EH (cell line): ENCODE results near the gene ADARB2.

Experiments
- DNase-seq: peaks from one replicate; pipeline ENCODE4 v3.0.0-alpha.2; 2015; ENCODE audit warnings: low read depth

ADARB2 gene

DNA sequence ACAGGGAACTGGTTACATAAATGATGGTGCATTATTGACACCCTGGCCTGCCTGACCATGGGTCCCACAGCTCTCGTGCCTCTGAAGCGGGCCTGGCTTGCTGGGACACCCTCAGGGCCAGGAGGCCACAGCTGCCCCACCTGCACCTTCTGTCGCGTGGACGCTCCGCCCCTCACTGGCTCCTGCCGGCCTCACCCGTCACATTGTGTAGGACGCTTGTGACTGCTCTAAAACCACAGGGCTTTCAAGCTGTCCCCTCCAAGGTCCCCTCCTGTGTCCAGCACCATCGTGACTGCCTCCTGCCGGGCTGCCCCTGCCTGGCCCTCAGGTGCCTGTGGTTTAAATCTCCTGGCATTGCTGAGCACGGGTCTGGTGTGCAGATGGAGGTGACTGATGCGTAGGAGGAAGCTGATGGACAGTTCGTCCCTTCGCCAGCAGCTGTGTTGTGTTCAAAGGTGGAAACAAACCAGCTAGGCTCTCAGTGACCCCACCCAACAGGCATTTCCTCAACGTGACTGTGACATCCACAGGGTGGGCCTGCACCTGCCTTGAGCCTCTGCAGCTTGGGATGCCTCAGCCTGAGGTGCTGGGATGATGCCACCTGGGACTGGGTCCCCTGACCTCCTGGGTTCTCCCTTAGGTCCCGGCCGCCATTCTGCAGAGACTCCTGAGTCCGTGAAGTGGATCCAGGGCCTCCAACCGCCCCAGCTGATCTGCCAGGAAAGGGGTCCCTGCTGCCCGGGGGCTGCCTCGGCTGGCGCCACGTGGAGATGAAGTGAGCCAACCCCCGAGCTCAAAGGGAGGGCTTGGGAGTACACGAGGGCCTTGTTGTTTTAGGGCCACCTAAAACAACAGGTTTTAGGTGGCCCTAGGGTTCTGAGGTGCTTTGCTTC is 532.6 kb downstream of the ADARB2 start:
- no peak for DNase-seq

DNA sequence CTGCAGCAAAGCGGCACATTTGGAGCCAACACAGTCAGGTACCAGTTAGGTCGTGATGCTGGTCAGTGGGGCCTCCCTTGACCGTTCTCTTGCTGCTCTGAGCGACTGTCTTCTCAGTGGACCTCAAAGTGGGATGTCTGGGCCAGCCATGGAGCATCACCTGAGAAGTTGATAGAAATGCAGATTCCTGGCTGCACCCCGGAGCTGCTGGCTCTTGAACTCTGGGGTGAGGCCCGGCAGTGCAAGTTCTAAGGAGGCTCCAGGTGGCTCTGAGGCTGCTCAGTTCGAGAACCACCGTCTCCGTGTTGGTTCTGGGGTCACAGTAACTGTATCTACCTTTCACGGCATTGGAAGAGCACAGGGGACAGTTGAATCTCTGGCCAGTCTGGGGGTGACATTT is 533.6 kb downstream of the ADARB2 start:
- no peak for DNase-seq

DNA sequence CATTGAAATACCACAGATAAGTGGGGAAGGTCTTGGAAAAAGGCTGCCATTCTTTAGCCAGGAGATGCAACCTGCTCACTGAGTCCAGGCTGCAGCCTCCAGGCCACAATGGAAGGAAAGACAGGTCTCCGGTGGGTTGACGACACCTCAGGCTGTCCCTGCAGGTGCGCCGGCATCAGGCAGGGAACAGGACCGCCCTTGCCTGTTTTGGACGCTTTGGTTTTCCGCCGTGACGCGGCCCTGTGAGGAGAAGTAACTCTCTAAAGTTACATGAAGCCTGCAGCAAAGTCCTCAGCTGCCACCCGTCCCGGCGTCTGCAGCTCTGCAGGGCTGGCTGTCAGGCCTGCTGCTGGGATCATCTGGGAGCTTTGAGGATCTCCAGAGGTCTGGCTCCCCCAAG is 534.1 kb downstream of the ADARB2 start:
- no peak for DNase-seq

DNA sequence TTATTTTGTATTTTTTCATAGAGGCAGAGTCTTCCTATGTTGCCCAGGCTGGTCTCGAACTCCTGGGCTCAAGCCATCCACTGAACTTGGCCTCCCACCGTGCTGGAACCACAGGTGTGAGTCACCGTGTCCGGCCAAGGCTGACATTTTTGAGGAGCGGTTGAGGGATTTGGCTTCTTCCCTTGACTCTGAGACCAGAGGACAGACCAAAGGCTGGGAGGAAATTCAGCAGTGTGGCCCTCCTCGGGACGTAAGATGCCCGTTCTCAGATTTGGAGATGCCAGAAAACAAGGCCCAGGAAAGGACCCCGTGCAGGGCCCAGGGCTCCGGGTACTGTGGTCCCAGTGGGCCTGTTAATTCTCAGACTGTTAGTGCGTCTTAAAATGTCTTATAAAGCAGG is 535.0 kb downstream of the ADARB2 start:
- no peak for DNase-seq

DNA sequence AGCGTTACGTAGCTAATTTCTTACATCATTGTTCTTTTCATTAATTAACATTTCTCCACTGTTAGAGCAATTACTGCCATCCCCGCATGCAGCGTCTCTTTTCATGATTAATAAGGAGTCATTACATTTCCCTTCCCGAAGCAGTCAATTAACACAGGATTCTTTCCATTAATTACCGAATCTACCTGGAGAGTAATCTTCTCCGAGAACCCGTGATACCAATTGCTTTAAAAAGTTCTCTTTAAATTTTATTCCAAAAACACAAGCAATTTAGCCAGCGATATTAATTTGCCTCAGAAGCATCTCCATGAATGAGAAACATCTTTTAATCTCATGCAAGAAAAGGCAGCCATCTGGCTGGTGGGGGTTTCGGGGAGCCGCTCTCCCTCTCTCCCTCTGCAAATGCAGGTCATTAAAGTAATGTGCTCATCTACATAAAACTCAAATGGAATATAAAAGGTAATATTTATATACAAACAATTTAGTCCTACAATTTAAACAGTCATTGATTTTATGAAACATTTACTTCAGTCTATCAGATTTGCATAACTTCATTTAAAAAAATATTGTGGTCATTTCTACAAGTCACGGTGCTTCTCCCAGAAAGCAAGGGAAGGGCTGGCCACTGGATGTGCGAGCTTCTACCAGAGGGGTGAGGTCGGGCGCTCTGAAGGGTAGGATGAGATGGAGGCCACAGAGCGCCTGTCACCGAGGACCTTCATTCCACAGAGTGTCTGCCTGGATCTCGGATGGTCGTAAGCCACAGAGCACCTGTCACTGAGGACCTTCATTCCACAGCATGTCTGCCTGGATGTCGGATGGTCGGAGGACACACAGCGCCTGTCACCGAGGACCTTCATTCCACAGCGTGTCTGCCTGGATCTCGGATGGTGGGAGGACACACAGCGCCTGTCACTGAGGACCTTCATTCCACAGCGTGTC is 536.2 kb downstream of the ADARB2 start:
- DNase-seq: no peak

DNA sequence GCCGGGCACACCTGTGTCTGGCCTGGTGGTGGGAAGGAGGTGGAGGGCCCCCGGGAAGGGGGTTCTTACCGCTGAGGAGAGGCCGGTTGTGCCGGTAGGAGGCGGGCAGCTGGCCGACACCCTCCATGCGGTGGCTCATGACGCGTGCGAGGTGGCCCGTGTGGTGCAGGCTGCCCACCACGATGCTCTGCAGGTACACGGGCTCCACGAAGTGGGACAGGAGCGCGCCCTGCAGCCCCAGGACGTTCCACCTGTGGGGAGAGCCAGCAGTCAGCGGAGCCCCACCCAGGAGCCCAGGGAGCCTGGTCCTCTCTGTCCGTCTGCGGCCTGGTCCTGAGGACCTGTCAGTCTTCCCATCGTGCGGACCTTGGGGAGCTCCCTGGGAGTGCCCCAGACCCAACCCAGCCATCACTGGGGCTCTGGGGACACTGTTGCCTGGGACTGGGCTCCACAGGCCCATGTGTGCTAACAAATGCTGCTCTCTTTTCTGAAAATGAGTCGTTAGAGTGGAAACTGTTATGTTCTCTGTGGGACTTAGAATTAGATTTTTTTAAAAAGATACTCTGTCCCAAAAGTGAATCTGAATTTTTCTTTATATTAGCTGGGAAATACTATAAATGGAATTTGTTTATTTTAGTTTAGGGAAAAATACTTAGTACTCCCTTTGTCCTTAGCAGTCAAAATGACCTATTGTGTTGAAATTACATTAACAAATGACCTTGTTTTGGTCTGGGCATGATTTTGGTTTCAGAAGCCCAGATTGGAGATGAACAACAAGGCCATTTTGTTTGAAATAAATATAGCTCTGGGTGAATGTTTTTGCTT is 537.2 kb downstream of the ADARB2 start:
- DNase-seq: no peak

DNA sequence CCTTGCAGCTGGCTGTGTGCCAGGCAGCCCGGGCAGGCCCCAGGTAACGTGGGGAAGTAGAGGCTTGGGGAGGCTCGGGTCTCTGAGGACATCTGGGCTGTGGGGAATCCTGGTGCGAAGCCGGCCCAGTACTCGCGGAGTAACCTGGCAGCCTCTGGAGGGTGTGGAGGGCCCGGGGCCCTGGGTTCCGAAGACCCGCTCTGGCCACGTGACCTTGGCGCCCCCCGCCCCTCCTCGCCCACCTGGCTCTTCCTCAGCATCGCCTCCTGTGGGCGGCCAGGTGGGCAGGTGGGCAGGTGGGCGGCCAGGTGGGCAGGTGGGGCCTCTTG is 538.0 kb downstream of the ADARB2 start:
- DNase-seq: no peak

DNA sequence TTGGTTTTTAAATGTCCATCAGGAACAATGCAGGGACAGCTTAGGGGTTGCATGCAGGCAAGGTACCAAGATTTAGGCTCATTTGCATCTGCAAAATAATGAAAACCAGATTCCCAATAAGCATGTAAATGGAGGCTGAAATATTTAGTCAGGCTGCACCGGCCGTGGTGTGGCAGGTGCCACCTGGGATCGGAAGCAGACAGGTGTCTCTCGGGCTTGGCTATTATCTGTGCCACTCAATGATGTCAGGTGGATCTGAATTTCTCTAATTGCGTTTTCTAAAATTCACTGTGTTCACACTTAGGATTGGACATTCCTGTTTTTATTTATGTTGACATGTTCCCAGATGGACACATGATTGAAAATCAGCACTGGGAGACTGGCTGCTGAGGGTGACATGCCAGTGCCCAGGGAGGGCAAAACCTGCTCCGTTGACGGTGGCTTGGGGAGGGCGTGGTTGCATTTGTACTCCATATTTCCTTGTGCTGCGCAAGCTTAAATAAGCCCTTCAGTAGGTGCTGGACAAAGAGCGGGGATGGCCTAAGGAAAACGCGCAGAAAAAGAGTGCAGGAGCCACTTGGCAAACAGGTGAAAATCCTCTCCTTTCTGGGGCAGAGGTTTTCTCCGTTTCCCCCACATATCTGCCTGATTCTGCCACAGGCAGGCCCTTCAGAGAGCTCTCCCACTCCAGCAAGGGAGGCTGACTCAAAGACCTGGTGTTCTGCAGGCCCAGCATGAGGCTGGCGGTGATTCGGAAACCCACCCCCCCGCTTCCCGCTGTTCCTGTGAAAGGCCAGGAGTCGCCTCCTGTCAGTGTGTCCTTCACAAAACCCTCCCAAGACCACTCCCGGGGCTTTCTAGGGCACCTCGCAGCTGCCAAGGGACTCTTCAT is 538.6 kb downstream of the ADARB2 start:
- no peak for DNase-seq

DNA sequence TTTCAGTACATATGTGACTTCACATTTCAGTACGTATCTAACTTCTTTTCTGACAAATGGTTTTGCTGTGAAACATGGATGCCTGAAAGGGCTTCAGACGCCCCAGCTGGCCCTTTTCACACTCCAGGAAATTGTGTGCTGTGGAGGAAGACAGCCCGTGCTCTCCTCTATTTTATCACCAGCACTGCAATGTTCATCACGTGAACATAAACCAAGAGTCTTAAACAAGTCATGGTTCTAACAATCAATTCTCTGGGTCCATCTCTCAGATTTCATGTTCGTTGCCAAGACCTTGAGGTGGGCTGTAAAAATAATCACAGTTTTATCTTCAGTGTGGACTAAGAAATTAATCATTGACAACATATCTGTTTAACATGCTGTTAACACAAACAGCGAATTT is 539.9 kb downstream of the ADARB2 start:
- DNase-seq: no peak

DNA sequence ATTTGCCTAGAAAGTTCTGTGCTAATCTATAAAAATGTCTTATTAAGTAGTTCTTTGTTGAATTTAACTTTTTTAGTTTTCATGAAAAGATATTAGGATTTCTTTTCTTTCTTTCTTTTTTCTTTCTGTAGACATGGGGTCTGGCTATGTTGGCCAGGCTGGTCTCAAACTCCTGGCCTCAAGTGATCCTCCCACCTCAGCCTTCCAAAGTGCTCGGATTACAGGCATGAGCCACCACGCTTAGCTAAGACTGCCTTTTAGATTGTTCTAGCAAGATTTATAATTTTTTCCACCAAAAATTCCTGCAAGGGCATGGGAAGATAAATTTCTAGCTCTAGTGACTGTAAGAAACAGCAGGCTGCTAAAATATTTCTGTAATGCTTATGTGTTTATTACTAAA is 540.7 kb downstream of the ADARB2 start:
- DNase-seq: no peak

DNA sequence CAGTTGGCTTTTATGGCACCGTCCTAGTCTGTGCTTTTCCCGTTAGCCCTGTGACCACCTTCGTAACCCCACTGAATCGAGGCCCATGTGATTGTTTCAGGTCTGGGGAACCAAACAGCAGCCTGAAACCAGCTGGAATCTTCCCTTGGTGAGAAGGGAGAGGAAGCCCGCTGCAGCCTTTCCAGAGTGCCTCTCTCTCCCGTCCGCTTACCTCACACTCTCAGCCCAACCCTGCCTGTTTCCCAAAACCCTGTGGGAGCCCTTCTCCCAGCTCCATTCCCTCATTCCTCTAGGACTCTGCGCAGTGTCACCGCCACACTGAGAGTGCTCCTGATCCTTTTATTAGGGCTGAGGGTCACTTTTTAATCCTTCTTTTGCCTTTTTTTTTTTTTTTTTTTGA is 541.5 kb downstream of the ADARB2 start:
- no peak for DNase-seq

DNA sequence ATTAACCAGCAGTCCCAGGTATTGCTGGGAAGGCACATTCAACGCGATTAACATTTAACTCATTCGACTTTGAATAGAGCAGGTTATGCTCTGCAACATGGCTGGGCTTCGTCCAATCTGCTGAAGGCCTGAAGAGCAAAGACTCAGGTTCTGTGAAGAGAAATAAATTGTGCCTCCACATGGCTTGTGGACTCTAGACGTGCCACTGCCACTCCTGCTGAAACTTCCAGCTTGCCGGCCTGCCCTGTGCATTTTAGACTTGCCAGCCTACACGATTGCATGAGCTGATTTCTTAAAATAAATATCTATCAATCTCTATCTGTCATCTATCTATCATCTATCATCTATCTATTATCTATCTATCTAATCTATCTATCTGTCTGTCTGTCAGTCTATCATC is 543.2 kb downstream of the ADARB2 start:
- no peak for DNase-seq

DNA sequence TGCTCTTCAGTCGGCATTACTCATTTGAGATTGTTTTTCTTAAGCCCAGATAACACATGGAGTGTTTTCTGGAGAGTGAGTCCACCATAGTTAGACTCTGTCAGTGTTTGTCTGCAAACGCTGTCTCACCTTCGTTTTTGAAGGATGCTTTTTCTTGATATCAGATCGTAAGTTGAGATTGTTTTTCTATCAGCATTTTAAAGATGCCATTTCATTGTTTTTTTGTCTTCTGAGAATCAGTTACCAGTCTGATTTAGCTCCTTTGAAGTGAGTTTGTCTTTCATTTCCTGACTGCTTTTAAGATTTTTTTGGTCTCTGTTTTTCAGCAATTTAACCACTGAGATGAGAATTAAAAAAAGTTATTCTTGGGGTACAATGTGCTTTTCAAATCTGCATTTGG is 543.8 kb downstream of the ADARB2 start:
- DNase-seq: no peak

DNA sequence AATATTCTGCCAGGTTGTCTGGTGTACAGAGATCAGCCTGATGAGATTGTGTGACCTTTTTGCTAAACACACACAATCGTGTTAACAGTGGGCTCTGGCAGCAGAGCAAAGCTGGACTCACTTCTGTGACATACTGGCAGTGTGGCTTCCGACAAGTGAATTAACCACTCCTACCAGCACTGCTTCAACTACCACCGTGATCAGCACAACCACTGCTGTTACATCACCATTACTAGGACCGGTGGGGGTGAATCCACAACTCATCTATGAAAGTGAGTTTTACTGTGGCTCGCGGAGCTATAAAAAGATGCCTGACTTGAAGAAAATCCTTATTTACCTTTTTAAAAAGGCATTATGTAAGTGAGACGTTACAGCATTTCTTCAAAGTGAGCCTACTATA is 545.6 kb downstream of the ADARB2 start:
- no peak for DNase-seq

DNA sequence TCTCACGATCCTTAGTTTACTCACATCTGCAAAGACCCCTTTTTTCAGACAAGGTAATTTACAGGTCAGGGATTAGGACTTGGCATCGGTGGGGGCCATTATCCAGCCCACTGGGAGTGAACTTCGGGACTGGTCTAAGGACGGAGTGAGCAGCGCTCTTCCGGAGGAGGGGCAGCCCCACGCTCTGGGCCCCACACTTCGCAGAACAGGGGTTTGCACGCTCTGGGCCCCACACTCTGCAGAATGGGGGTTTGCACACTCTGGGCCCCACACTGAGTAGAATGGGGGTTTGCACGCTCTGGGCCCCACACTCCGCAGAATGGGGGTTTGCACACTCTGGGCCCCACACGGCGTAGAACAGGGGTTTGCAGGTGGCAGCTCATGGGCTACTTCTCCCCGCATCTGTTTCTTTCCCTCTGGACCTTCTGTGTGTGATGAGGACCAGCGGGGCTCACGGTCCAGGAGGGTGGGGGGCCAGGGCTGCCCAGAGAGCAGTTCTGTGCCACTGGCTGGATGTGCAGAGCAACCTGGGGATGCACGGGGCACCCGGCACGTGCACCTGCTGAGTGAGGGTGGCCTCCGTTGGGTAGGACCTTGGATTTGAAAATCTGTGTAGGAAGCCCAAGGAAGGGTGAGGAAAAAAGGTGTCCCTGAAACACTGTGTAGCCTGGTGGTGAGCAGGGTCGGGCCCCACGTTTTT is 546.4 kb downstream of the ADARB2 start:
- no peak for DNase-seq

DNA sequence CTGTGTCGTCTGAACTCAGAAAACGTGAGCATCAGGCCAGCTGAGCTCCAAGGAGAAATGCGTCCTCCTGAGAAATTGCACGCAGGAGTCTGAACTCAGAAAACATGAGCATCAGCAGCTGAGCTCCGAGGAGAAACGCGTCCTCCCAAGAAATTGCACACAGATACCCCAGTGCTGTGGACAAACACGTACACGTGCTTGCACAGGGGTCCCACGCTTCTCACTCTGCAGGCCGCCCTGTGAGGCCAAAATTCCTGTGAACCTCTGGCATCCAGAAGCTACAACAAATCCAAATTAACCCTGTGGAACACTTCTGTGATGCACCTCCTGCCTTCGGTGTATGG is 547.3 kb downstream of the ADARB2 start:
- no peak for DNase-seq

DNA sequence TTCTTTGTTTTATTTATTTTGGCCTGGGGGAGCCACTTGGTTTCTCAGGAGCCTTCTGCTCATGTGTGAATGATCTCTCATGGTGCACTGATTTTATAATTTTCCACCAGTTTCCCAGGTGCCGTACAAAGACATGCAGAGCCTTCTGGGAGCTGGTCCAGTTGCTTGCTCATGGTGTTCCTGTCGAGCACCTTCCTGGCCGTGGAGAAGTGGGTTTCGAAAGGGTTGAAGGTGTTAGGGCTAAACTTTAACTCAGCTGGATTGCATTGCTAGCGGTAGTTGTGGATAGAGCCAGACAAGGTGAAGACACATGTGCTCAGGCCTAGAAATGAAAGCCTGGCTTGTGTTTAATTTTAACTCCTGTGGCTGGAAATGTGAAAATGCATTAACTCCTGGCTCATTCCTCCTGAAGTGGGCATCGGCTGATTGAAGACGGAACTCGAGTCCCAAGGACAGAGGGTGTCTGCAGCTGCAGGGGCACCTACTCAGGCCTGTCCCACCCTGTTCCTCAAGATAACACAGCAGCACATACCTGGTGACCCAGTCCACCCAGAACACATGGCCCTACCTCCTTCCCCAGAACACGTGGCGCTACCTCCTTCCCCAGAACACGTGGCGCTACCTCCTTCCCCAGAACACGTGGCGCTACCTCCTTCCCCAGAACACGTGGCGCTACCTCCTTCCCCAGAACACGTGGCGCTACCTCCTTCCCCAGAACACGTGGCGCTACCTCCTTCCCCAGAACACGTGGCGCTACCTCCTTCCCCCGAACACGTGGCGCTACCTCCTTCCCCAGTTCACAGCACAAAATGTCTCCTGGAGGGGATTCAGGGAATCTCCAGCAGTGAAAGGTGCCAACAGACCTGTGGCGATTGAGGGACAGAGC is 547.9 kb downstream of the ADARB2 start:
- no peak for DNase-seq

DNA sequence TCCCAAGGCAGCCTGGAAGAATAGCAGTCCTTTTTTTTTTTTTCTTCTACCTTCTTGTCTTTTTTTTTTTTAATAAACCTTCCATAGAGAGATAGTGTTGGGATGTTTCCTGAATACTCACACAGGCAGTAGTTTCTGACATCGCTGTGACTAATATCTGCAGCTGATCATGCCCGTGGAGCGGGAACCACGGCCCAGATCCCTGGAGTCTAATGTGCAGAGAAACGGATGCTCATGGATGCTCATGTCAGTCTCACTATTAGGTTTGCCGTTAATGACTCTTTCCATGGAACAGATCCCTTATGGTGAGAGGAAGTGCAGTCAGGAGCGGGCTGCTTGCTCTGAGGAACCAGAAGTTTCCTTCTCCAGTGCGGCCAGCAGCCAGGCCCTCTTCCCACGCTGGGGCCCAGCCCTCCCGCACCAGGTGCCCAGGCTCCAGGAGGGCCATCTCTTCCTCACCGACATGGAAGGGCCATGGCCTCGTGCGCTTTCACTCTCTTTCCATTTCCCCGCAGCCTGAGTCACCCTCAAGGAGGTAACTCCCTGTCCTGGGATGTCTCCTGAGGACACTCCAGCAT is 548.7 kb downstream of the ADARB2 start:
- DNase-seq: no peak

DNA sequence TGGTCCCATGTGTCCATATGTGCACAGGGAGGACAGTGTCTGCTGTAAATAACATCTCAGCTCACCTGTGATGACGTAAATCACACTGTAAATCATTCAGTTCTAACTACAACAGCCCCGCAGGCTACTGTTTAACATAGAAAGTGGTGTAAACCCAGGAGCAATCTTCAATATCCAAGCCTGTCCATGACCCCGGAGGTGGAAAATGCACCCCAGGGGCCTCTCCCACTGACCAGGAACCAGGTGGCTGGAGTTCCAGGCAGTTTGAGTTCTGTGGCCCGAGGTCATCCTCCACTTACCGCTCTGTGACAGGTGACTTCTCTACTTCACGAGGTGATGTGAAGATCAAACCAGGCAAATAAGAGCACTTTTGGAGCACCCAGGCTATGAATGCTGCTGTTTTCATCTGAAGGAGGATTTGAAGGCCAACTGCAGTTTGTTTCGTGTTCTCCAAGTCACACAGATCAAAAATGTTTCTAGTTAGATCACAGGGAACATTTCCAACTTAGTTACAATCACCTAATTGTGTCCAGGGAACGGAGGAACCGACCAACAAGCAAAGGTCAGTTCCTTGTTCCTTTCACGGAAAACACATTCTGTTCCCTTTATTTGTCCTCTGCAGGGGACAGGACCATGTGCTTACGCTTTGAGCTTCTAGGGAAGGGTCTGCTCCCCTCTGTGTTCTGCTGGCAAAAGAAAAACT is 549.3 kb downstream of the ADARB2 start:
- no peak for DNase-seq
